ENCODE measurements around the gene CGNL1.

CGNL1 gene

GRCh38 chr15:57596978-57597377 lies 220.7 kb downstream of the CGNL1 start:
- H3K4me1 Mint-ChIP-seq (ENCODE audit: low read depth) = no peaks in the 10 kb centered on the region
- no peak overlapping the region for H3K27ac Mint-ChIP-seq
- no peaks in the 10 kb centered on the region for H3K9me3 Mint-ChIP-seq
- DNase-seq (ENCODE audit: low spot score) = no peak
- no peak overlapping the region for H3K4me3 Mint-ChIP-seq
- no peaks in the 10 kb centered on the region for H3K36me3 Mint-ChIP-seq (ENCODE audit: low read depth)
- peaks cover 19% of the 10 kb centered on the region for H3K27me3 Mint-ChIP-seq (ENCODE audit: low read depth)

DNA sequence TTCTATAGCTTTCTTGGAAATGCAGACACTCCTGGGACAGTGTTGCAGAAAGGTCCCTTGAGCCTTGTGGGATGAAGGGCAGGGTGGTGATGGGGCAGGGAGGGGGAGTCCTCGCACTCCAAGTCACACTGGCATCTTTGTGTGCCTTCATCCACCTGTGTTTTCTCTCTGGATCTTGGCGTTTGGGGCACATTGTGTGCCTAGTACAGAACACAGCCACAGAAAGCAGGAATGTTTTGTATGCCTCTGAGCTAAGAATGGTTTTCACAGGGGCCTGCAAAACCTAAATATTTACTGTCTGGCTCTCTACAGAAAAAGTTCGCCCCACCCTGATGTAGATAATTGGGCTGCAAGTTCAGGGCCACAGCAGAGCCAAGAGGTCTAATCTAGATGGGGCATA lies 221.1 kb downstream of the CGNL1 start:
- Mint-ChIP-seq H3K4me3 (no peak overlapping the region), H3K27me3 (ENCODE audit: low read depth) (peaks cover 15% of the 10 kb centered on the region), H3K36me3 (ENCODE audit: low read depth) (no peaks in the 10 kb centered on the region), H3K27ac (no peak overlapping the region), H3K4me1 (ENCODE audit: low read depth) (no peaks in the 10 kb centered on the region), H3K9me3 (no peaks in the 10 kb centered on the region)
- DNase-seq (ENCODE audit: low spot score) = no peak

GRCh38 chr15:57598346-57598745 lies 222.0 kb downstream of the CGNL1 start:
- H3K4me1 Mint-ChIP-seq (ENCODE audit: low read depth) = no peaks in the 10 kb centered on the region
- no peak overlapping the region for H3K27ac Mint-ChIP-seq
- no peaks in the 10 kb centered on the region for H3K36me3 Mint-ChIP-seq (ENCODE audit: low read depth)
- H3K9me3 Mint-ChIP-seq = no peaks in the 10 kb centered on the region
- no peak for DNase-seq (ENCODE audit: low spot score)
- peaks cover 10% of the 10 kb centered on the region for H3K27me3 Mint-ChIP-seq (ENCODE audit: low read depth)
- H3K4me3 Mint-ChIP-seq = no peak overlapping the region

- H3K27me3 Mint-ChIP-seq (ENCODE audit: low read depth) = peaks cover 6% of the 10 kb centered on the region
- no peaks in the 10 kb centered on the region for H3K36me3 Mint-ChIP-seq (ENCODE audit: low read depth)
- no peaks in the 10 kb centered on the region for H3K9me3 Mint-ChIP-seq
- no peaks in the 10 kb centered on the region for H3K4me1 Mint-ChIP-seq (ENCODE audit: low read depth)
- DNase-seq (ENCODE audit: low spot score) = no peak
- no peak overlapping the region for H3K4me3 Mint-ChIP-seq
- H3K27ac Mint-ChIP-seq = no peak overlapping the region
These were observed 223.0 kb downstream of the CGNL1 start for GRCh38 chr15:57599296-57599810.

GRCh38 chr15:57600197-57600596 lies 223.9 kb downstream of the CGNL1 start:
- Mint-ChIP-seq H3K4me3 (no peak overlapping the region), H3K27ac (no peak overlapping the region), H3K9me3 (no peaks in the 10 kb centered on the region), H3K36me3 (ENCODE audit: low read depth) (no peaks in the 10 kb centered on the region), H3K27me3 (ENCODE audit: low read depth) (peaks cover 5% of the 10 kb centered on the region), H3K4me1 (ENCODE audit: low read depth) (no peaks in the 10 kb centered on the region)
- DNase-seq (ENCODE audit: low spot score) = no peak
